GM19099 (cell line): ENCODE measurements around the gene VSTM2B.

Experiments used
- POLR2A ChIP-seq: IDR thresholded peaks from 3 replicates; pipeline ENCODE4 v1.6.1; 2011; ENCODE audit warnings: low read depth; ENCODE audit not compliant: insufficient read length; ENCODE audit errors: extremely low read depth

Gene VSTM2B

DNA sequence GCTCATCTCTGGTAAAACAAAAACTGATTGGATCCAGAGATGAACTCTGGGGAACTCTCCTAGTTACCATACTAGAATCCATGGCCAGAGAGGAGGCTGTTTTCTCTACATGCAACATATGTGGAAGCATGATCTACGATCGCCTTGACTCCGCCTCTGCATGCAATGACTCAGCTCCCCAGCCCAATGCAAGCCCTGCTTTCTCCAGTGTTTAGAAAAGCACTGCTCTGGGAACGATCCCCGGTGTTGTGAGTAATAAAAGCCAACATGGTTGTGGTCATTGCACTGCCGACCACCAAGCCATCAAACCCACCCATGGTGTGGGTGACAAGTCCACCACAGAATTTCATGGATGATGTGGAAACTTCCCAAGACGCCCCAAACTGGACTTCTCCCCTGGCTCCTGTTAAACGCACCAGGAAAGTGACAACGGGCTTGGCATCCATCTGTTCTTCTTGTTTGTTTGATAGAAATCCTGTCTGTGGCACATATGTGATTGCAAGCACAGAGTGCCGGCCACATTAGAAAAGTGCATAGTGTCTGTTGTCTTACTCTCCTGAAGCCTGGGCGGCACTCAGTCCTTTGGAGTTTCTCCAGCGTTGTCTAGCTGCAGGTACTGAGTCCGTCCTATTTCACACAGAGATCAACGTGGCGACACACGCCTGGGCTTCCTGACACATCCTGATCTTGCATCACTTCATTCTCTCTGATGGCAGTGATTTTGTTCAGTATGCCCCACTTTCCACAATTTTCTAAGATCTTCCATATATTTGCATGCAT, 36.4 kb upstream of the VSTM2B start:
- no peak for TF ChIP-seq POLR2A

DNA sequence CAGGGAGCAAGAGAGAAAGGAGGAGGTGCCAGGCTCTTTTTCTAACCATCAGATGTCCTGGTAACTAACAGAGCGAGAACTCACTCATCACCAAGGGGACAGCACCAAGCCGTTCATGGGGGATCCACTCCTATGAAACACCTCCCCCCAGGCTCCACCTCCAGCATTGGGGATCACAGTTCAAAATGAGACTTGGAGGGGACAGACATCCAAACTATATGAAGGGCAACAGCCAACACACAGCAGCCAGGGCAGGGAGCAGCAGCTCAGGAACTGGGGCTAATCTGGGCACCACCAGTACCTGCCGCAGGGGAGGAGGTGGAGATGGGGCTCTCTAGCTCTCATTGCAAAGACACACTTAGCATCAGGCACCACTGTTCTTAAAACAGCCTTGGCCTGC, 34.3 kb upstream of the VSTM2B start:
- no peak for TF ChIP-seq POLR2A

- no peak for TF ChIP-seq POLR2A
These were observed 33.7 kb upstream of the VSTM2B start for GRCh38 chr19:29491995-29492577.

GRCh38 chr19:29492769-29493168, 33.0 kb upstream of the VSTM2B start:
- TF ChIP-seq POLR2A: no peak

GRCh38 chr19:29495091-29495490, 30.7 kb upstream of the VSTM2B start:
- TF ChIP-seq POLR2A: no peak

GRCh38 chr19:29495901-29496441, 29.8 kb upstream of the VSTM2B start:
- no peak for TF ChIP-seq POLR2A

DNA sequence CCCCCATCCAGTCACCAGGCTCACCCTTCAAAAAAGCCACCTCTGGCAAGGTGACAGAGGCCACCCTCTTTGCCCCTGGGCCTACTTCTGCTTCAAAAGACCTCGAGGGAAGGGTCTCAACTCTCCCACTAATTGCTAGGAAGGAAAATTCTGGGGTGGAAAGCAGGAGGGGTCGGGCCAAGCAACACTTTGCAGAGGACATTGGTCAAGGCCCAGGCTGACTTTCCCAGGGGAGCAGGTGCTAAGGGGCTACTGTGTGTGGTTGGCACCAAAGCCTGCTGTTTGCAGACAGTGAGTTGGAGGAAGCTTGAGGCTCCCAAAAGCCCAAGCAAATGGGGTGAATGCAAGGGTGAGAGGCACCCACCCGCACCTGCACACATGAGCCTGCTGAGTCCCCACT, 28.6 kb upstream of the VSTM2B start:
- no peak for TF ChIP-seq POLR2A

GRCh38 chr19:29497686-29498436, 27.9 kb upstream of the VSTM2B start:
- TF ChIP-seq POLR2A: no peak

GRCh38 chr19:29499261-29499920, 26.4 kb upstream of the VSTM2B start:
- TF ChIP-seq POLR2A: no peak

- TF ChIP-seq POLR2A: no peak
These were observed 25.7 kb upstream of the VSTM2B start for GRCh38 chr19:29499921-29500590.

GRCh38 chr19:29501816-29502580, 23.8 kb upstream of the VSTM2B start:
- no peak for TF ChIP-seq POLR2A

- TF ChIP-seq POLR2A: no peak
These were observed 23.3 kb upstream of the VSTM2B start for GRCh38 chr19:29502581-29502850.

GRCh38 chr19:29503140-29503758, 22.5 kb upstream of the VSTM2B start:
- TF ChIP-seq POLR2A: no peak

- no peak for TF ChIP-seq POLR2A
These were observed 22.0 kb upstream of the VSTM2B start for GRCh38 chr19:29503785-29504184.
